Parathyroid adenoma (tissue), 2 donors: Measurements from ENCODE around the gene ZNF672.
"Not testable (repeated sequence)": the region's sequence is repeated elsewhere in the genome, so short reads cannot be mapped to it uniquely, and the experiment has no call there.

Experiments
- H2AFZ ChIP-seq: fragments of 300-600 bp; sonication (generic); one replicate; pipeline ENCODE4 v1.7.0; 2017; ENCODE audit warnings: antibody characterized with exemption, mild to moderate bottlenecking
- H3K27ac ChIP-seq: fragments of 300-600 bp; sonication (generic); one replicate; pipeline ENCODE4 v1.7.0; 2017
- H3K27me3 ChIP-seq: fragments of 300-600 bp; sonication (generic); one replicate; pipeline ENCODE4 v1.7.0; 2017; ENCODE audit warnings: low read length; ENCODE audit not compliant: control insufficient read depth, insufficient read depth
- H3K36me3 ChIP-seq: fragments of 300-600 bp; sonication (generic); one replicate; pipeline ENCODE4 v1.7.0; 2017; ENCODE audit warnings: low read length; ENCODE audit not compliant: control insufficient read depth, insufficient read depth
- H3K4me1 ChIP-seq: fragments of 300-600 bp; sonication (generic); one replicate; pipeline ENCODE4 v1.7.0; 2017; ENCODE audit warnings: control low read depth
- H3K4me2 ChIP-seq: fragments of 300-600 bp; sonication (generic); one replicate; pipeline ENCODE4 v1.7.0; 2017; ENCODE audit warnings: low read length
- H3K4me3 ChIP-seq: fragments of 300-600 bp; sonication (generic); one replicate; pipeline ENCODE4 v1.7.0; 2017; ENCODE audit warnings: low read depth, low read length
- H3K79me2 ChIP-seq: fragments of 300-600 bp; sonication (generic); one replicate; pipeline ENCODE4 v1.7.0; 2017; ENCODE audit warnings: control low read depth
- H3K9ac ChIP-seq: fragments of 300-600 bp; sonication (generic); one replicate; pipeline ENCODE4 v1.7.0; 2017; ENCODE audit warnings: mild to moderate bottlenecking
- H3K9me3 ChIP-seq: fragments of 300-600 bp; sonication (generic); one replicate; pipeline ENCODE4 v1.7.0; 2017; ENCODE audit warnings: low read length; ENCODE audit not compliant: control insufficient read depth
- TF ChIP-seq, protein P1 (sequence below): fragments of 300-600 bp; sonication (generic); IDR thresholded peaks from one replicate; pipeline ENCODE4 v1.7.0; 2017; ENCODE audit warnings: antibody characterized with exemption, mild to moderate bottlenecking
- donor health status: primary hyperparathyroidism.

Gene ZNF672

DNA sequence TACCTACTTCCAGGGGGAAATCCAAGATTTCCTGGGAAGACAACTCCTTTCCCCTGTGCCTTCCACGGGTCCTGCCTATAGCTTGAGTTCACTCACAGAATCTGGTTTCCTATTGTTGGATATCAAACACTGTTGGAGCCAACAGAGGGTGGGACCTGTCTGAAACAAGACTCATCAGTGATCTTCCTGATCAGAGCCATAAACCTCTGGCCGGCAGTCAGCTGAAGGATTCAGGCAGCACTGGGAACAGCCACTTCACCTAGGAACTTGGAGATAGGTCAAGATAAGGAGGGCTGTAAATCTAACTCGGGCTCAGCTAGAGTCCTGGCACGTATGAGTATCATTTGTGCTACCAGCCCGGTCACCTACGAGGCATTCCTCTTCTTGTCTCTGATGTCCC is 35.6 kb upstream of the ZNF672 start:
- Histone ChIP-seq H3K4me3 (no peak overlapping the region), H3K79me2 (no peaks in the 10 kb centered on the region)

DNA sequence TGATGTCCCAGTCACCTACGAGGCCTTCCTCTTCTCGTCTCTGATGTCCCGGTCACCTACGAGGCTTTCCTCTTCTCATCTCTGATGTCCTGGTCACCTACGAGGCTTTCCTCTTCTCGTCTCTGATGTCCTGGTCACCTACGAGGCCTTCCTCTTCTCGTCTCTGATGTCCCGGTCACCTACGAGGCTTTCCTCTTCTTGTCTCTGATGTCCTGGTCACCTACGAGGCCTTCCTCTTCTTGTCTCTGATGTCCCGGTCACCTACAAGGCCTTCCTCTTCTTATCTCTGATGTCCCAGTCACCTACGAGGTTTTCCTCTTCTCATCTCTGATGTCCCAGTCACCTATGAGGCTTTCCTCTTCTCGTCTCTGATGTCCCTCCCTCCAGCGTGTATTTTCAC is 34.5 kb upstream of the ZNF672 start:
- H3K4me2 ChIP-seq, H3K27me3 ChIP-seq, H3K27ac ChIP-seq, H3K79me2 ChIP-seq, H3K9ac ChIP-seq, H3K4me3 ChIP-seq, H3K36me3 ChIP-seq, H2AFZ ChIP-seq, H3K9me3 ChIP-seq, H3K4me1 ChIP-seq: not testable (repeated sequence)

More for the DNA sequence above, 35.6 kb upstream of the ZNF672 start:
- H3K36me3 ChIP-seq: no peaks in the 10 kb centered on the region
- H3K9ac ChIP-seq: no peak overlapping the region
- no peaks in the 10 kb centered on the region for H3K4me1 ChIP-seq
- no peaks in the 10 kb centered on the region for H3K9me3 ChIP-seq
- H3K27ac ChIP-seq: no peak overlapping the region
- TF ChIP-seq, protein P1, sequence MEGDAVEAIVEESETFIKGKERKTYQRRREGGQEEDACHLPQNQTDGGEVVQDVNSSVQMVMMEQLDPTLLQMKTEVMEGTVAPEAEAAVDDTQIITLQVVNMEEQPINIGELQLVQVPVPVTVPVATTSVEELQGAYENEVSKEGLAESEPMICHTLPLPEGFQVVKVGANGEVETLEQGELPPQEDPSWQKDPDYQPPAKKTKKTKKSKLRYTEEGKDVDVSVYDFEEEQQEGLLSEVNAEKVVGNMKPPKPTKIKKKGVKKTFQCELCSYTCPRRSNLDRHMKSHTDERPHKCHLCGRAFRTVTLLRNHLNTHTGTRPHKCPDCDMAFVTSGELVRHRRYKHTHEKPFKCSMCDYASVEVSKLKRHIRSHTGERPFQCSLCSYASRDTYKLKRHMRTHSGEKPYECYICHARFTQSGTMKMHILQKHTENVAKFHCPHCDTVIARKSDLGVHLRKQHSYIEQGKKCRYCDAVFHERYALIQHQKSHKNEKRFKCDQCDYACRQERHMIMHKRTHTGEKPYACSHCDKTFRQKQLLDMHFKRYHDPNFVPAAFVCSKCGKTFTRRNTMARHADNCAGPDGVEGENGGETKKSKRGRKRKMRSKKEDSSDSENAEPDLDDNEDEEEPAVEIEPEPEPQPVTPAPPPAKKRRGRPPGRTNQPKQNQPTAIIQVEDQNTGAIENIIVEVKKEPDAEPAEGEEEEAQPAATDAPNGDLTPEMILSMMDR: no peak
- no peak overlapping the region for H3K4me2 ChIP-seq
- no peak overlapping the region for H2AFZ ChIP-seq
- H3K27me3 ChIP-seq: no peaks in the 10 kb centered on the region

DNA sequence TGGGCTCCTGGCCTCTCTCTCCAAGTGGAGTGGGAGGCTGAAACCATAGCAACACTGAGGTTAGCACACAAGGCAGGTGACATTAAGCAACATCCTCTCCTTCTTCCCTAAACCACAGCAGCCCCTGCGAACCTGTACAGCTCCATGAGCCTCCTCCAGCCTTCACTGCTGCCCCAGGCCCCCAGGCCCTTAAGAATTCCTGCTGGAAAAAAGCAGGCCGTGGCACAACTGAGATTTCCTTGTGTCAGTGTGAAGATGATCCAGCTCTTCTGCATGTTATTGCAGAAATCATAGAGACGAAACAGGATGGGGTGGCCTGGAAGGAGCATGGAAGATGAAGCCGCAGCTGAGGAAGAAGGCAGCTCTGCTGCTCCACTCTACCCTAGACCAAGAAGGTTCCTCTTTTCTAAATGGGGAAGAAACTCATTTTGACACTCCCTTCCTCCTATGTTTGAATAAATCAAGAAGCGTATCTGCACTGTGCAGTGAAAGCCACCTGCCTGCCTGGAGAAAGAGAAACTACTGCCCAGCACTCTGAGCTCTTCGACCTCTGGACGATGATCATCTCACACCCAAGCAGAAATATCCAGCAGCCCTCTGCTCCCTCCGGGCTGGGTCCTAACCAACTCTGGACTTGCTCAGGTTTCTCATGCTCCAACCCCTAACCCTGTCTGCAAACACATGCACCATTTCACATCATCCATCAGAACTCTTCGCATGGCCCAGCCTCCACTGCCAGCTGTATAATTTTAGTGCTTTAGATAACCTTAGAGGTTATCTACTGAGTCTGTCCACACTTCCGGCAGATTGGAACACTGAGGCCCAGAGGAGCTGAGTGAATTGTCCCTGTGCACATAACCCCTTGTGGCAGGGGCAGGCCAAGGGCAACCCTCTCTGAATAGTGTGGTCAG is 33.0 kb upstream of the ZNF672 start:
- Histone ChIP-seq H3K9ac (no peak overlapping the region), H3K27ac (no peak overlapping the region), H3K4me2 (no peak overlapping the region), H3K4me1 (no peaks in the 10 kb centered on the region), H2AFZ (no peak overlapping the region), H3K27me3 (no peaks in the 10 kb centered on the region), H3K36me3 (no peaks in the 10 kb centered on the region), H3K4me3 (no peak overlapping the region), H3K79me2 (no peaks in the 10 kb centered on the region), H3K9me3 (no peaks in the 10 kb centered on the region)
- TF ChIP-seq, protein P1: no peak

DNA sequence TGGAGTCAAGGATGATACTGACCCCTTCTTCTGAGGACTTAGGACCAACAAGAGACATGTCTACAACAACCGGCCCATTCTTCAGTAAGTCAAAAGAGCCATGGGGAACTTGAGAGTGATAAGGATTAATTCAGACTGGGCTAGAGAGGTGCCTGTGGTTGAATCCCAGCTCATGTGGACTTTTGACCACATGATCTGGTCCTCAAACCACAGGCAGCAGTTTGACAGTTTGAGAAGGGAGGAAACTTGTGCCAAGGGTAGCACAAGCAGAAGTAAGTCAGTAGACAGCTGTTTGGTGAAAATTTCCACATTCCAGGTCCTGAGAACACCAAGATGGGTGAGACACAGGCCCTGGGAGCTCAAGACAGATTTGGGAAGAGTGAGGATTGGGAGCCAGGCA is 32.1 kb upstream of the ZNF672 start:
- H3K4me3 ChIP-seq: no peak overlapping the region
- no peaks in the 10 kb centered on the region for H3K4me1 ChIP-seq
- H3K9ac ChIP-seq: no peak overlapping the region
- no peaks in the 10 kb centered on the region for H3K36me3 ChIP-seq
- no peak overlapping the region for H3K4me2 ChIP-seq
- no peaks in the 10 kb centered on the region for H3K9me3 ChIP-seq
- no peak overlapping the region for H3K27ac ChIP-seq
- no peaks in the 10 kb centered on the region for H3K79me2 ChIP-seq
- no peak overlapping the region for H2AFZ ChIP-seq
- no peaks in the 10 kb centered on the region for H3K27me3 ChIP-seq
- TF ChIP-seq, protein P1: no peak

DNA sequence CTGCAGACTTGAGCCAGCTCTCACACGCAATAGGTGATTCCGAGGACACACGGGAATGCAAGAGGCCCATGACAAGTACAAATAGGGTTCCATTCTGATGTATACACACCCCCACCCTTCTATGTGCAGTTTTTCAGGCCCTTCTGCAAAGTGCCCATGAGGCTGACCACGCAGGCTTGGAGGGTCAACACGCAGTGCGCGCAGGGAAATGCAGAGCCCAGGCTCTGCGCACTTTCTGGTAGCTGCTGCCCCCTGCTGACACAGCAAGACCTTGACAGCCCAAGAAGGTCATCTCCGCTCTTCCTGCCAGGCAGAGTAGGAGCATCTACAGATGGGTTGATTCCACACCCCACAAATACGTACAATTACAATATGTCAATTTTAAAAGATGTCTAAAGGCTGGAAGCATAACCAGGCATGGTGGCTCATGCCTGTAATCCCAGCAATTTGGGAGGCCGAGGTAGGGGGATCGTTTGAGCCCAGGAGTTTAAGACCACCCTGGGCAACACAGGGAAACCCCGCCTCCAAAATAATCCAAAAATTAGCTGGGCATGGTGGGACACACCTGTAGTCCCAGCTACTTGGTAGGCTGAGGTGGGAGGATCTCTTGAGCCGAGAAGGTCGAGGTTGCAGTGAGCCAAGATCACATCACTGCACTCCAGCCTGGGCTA is 30.8 kb upstream of the ZNF672 start:
- Histone ChIP-seq H3K9ac (no peak overlapping the region), H3K27ac (no peak overlapping the region), H3K36me3 (no peaks in the 10 kb centered on the region), H3K4me3 (no peak overlapping the region), H3K4me2 (no peak overlapping the region), H3K27me3 (no peaks in the 10 kb centered on the region), H2AFZ (no peak overlapping the region), H3K79me2 (no peaks in the 10 kb centered on the region), H3K9me3 (no peaks in the 10 kb centered on the region), H3K4me1 (no peaks in the 10 kb centered on the region)
- TF ChIP-seq, protein P1: peak; percentile 54
